Fibroblast of peridontal ligament (primary cell): Measurements from ENCODE around the gene PRPH2.
"Not testable (repeated sequence)": the region's sequence is repeated elsewhere in the genome, so short reads cannot be mapped to it uniquely, and the experiment has no call there.

Experiments used
- DNase-seq: peaks from one replicate; pipeline ENCODE4 v3.0.0-alpha.2; 2010; ENCODE audit errors: extremely low read depth

The PRPH2 gene

GRCh38 chr6:42698217-42698616 lies 24.2 kb downstream of the PRPH2 start:
- DNase-seq: no peak

- no peak for DNase-seq
These were observed 25.1 kb downstream of the PRPH2 start for GRCh38 chr6:42697268-42697655.

GRCh38 chr6:42696526-42697267 lies 25.7 kb downstream of the PRPH2 start:
- peak; percentile 86 for DNase-seq

DNA sequence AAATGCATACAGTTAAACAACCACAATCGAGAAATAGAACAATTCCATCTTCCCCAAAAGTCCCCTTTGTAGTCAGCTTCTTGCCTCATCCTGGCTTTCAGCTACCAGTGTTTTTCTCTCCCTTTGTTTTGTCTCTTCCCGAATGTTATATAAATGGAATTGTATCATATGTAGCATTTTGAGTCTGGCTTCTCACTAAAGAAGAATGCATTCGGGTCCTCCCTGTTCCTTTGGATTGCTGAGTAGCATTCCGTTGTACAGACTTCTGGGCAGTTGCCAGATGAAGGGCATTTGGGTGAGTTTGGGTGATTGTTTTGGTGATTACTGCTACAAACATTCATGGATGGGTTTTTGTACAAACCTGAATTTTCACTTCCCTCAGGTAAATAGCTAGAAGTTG lies 27.8 kb downstream of the PRPH2 start:
- peak; percentile 78 for DNase-seq

DNA sequence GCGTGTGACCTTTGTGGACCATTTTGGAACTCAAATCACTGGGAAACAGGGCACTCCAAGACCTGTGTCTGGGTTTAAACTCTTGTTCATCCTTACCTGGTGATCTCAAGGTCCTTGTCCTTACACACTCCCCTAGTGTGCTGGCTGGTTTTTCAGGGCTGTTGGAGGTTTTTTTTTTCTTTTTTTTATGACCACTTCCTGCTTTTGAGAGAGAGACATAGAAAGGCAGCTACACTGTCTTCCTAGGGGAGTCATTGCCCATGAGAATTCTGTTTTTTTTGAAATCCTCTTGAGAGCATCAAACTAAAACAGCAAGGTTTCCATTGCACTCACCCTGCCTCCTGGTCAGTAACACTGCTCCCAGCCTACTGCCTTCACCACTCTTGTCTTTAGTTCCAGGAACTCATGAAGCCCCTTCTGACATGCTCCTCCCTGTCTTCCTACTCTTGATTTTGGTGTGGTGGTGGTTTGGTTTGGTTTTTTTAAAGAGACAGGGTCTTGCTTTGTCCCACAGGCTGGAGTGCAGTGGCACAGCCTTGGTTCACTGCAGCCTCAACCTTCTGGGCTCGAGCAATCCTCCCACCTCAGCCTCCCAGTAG lies 28.6 kb downstream of the PRPH2 start:
- no peak for DNase-seq

DNA sequence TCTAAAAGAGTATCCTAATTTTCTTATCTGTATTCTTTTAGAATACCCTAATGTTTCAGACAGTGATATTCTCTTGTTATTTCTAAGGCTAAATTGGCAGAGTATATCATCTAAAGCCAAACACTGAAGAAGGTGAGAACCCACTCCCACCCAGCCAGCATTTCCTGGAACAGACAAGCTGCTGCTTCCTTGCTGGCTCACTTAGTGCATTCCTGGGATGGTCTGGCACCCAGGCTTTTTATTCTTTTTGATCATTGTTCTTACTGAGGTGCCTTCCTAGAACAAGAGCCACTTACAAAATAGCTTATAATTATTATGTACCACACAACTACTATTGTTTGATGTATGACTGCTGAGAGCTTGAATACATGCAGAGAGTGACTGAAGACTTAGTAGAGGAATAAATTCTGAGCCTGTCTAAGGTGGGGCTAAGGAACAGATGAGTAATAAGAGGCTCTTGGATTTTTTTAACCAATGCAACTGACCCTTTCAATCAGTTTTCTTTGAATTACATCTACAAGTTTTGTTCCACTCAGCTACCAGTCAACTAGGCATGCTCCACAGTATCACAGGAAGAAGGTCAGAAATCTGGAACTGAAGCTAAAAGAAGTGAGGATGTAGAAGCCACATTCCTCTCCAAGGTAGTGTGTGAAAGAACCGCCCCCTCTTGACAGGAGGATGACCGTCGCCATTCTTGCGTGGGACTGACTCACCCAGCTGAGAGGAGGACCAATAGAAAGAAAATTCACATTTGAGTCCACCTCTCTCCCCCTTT lies 30.1 kb downstream of the PRPH2 start:
- DNase-seq: peak; percentile 19

- DNase-seq: no peak
These were observed 31.5 kb downstream of the PRPH2 start for GRCh38 chr6:42690872-42691271.

DNA sequence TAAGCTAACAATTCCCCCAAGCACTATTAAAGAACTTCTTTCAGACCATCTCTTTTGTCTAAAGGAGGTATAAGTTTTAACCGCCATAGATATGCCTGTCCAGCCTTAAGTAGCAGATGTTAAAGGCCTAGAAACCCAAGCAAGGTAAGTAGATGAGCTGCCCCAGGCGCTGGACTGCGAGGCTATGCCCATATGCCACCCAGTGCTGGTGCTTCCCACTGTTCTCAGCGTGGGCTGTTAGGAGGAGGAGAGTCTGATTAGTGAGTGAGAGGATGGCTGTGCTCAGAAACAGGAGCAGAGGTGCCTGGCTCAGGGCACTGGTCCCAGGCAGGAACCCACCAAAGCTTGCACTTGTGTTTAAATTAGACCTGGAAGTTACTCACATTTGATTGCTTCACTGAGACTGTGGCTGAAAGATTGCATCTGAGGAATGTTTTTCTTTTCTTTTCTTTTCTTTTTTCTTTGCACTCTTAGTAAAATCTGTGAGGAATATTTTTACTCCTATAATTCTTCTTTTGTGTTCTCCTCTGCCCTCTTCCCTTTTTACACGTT lies 32.2 kb downstream of the PRPH2 start:
- DNase-seq: peak; percentile 55

- DNase-seq: no peak
These were observed 33.0 kb downstream of the PRPH2 start for GRCh38 chr6:42689371-42689770.

- no peak for DNase-seq
These were observed 34.1 kb downstream of the PRPH2 start for GRCh38 chr6:42688281-42688680.

DNA sequence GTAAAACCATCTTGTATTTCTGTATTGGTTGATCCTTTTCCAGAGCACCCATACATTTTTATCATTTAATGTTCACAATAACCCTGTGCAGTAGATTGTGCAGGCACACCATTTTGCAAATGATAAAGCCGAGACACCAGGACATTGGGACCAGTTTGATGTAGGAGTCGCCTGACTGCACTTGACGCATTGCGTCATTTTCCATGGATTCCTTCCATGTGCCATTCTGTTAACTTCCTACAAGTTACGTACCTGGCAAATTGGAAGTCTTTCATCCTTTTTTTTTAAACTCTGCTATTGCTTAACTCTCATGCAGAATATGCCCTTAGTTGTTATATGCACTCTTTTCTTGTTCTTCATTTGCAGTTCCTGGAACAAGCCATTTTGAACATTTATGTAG lies 43.0 kb downstream of the PRPH2 start:
- no peak for DNase-seq

- DNase-seq: no peak
These were observed 47.6 kb downstream of the PRPH2 start for GRCh38 chr6:42674780-42675179.

DNA sequence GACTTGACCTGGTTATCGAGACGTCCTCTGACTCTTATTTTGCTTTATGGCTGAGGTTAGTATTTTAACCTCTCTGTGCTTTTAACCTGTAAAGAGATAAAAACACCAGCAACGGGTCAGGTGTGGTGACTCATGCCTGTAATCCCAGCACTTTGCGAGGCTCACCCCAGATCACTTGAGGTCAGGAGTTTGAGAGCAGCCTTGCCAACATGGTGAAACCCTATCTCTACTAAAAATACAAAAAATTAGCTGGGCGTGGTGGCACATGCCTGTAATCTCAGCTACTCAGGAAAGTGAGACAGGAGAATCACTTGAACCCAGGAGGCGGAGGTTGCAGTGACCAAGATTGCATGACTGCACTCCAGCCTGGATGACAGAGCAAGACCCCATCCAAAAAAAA lies 48.0 kb downstream of the PRPH2 start:
- DNase-seq: not testable (repeated sequence)

GRCh38 chr6:42664718-42665117 lies 57.7 kb downstream of the PRPH2 start:
- no peak for DNase-seq

GRCh38 chr6:42661540-42662153 lies 60.8 kb downstream of the PRPH2 start:
- peak; percentile 79 for DNase-seq

- DNase-seq: no peak
These were observed 62.6 kb downstream of the PRPH2 start for GRCh38 chr6:42659806-42660205.

DNA sequence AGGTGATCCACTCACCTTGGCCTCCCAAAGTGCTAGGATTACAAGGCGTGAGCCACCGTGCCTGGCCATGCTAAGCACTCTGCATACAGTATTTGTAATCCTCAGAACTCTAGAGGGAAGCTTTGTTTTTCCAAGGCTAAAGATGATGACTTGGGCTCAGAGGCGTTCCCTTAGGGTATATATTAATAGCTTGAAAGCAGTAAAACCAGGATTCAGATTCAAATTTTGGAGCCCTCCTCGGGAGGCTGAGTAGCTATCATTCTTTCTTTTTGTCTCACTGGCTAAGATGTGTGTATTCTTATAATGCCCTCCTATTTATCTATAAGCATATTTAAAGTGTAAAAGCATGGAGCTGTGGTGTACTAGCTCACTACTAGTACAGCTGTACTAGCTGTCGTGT lies 68.5 kb downstream of the PRPH2 start:
- DNase-seq: no peak

DNA sequence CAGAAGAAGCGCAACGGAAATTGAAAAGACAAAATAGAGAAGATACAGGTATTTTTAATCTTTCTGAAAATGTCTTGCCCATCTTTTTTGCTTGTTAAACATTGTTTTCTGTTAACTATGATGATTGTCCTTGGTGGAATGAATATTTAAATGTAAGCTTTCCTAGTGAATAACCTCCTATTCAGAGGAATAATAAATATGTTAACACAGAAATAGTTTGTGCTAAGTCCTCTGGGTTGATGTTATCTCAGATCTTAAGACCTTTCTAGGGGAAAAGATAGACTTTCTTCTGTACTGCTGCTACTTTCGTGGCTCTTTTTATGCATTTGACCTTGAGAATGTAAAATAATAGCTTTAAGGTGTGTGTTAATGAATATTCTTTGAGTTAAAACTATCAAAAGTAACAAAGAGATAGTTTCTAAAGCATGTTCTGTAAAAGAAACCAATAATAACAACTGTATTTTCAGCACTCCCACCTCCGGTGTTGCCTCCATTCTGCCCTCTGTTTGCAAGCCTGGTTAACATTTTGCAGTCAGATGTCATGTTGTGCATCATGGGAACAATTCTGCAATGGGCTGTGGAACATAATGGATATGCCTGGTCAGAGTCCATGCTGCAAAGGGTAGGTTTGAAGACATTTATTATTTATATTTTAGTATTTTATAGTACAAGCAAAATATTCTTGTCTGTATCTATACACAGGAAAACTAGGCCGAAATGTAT lies 70.2 kb downstream of the PRPH2 start:
- DNase-seq: no peak
